Dendritic cell treated with granulocyte-macrophage colony-stimulating factor and Interleukin-4, amounts not matched to agents 40 ng/mL and 50 ng/mL, for 4 days (primary cell): ENCODE results near the gene SUPV3L1.
"Not testable (repeated sequence)": the region's sequence is repeated elsewhere in the genome, so short reads cannot be mapped to it uniquely, and the experiment has no call there.

ENCODE experiments used
- H3K27ac Mint-ChIP-seq: one replicate; pipeline ENCODE4 v1.8.0; 2022; ENCODE audit warnings: mild to moderate bottlenecking, mixed read lengths
- H3K27me3 Mint-ChIP-seq: one replicate; pipeline ENCODE4 v1.8.0; 2022; ENCODE audit warnings: mild to moderate bottlenecking, mixed read lengths
- H3K36me3 Mint-ChIP-seq: one replicate; pipeline ENCODE4 v1.8.0; 2022; ENCODE audit warnings: low read depth, mixed read lengths
- H3K4me1 Mint-ChIP-seq: one replicate; pipeline ENCODE4 v1.8.0; 2022; ENCODE audit warnings: low read depth, mixed read lengths
- H3K4me3 Mint-ChIP-seq: one replicate; pipeline ENCODE4 v1.8.0; 2022; ENCODE audit warnings: mild to moderate bottlenecking, moderate library complexity, mixed read lengths
- H3K9me3 Mint-ChIP-seq: one replicate; pipeline ENCODE4 v1.8.0; 2022; ENCODE audit warnings: mixed read lengths
- intact Hi-C: fragments of 100-400 bp; cut with micrococcal nuclease; formaldehyde crosslinking; loops from one replicate; pipeline ENCODE4 v1.15.0; 2022

Gene SUPV3L1

DNA sequence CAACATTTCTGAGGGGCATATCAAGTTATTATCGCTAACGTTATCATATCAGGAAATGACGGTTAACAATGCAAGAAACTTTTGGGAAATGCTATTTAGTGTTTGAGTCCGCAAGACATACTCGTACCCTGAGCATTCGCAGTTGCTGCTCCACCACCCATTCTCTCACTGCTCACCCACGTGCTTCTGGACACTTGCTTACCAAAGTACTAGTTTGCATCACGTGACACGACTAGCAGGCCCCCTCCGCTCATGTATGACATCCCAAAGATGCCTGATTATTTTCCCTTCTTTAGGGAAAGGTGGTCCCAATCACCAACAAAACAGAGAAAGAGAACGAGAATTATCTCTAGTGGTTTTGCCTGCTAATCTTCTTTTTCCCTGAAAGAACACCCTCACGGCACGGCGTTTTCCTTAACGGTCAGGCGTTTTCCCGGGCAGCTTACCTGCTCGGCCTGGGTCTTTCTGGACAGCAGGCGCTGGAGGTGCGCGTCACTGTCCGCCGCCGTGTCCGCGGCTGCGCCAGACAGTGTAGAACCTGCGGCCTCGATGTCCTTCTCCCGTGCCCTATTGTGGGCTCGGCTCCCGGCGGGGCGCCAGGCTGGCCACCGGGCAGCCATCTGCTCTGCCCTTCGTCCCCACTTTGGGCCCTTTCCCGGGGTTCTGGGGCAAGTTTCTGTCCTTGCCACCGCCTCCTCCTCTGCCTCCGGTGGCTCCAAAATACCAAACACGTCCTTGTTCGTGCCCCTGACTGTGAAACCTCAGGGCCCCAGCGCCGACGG is at the start of gene SUPV3L1:
SUPV3L1 (plus strand) TSS at position 492 of the 782 bp plus-strand sequence; CDS start at position 550, 58 bp downstream.
- H3K36me3 Mint-ChIP-seq: peaks cover 31% of the 10 kb centered on the region
- peak within 1 kb of the TSS; percentile 99 for H3K27ac Mint-ChIP-seq
- H3K9me3 Mint-ChIP-seq: no peaks in the 10 kb centered on the region
- peaks cover 25% of the 10 kb centered on the region for H3K4me1 Mint-ChIP-seq
- peak within 1 kb of the TSS; percentile 95 for H3K4me3 Mint-ChIP-seq
- intact Hi-C loops: loop anchor here (1.0 to 5.0 kb wide), 2 partner anchors 57 to 193 kb away; partner anchors contain the start of gene KIFBP
- H3K27me3 Mint-ChIP-seq: no peaks in the 10 kb centered on the region

- peaks cover 27% of the 10 kb centered on the region for H3K36me3 Mint-ChIP-seq
- H3K4me3 Mint-ChIP-seq: no peak overlapping the region
- peaks cover 39% of the 10 kb centered on the region for H3K4me1 Mint-ChIP-seq
- H3K27me3 Mint-ChIP-seq: no peaks in the 10 kb centered on the region
- no peaks in the 10 kb centered on the region for H3K9me3 Mint-ChIP-seq
- intact Hi-C loops: no loop called here
- peak overlapping the region; percentile 55 for H3K27ac Mint-ChIP-seq
These were observed 49.8 kb upstream of the SUPV3L1 start for GRCh38 chr10:69130251-69130650.

DNA sequence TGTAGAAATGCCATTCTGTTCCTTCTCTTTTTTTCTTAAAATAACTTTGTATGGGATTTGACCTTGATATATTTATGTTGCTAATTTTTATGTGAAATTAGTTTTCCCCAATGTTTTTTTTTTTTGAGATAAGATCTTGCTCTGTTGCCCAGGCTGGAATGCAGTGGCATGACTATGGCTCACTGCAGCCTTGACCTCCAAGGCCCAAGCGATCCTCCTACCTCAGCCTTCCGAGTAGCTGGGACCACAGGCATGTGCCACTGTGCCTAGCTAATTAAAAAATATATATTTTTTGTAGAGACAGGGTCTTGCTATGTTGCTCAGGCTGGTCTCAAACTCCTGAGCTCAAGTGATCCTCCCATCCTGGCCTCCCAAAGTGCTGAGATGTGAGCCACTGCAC is 40.1 kb upstream of the SUPV3L1 start:
- intact Hi-C loops: loop anchor here (10.0 kb wide), 1 partner anchor 55 kb away; no protein-coding TSS in a partner anchor
- Mint-ChIP-seq H3K9me3 (no peaks in the 10 kb centered on the region), H3K27ac (no peak overlapping the region), H3K4me3 (no peak overlapping the region), H3K4me1 (no peaks in the 10 kb centered on the region), H3K27me3 (no peaks in the 10 kb centered on the region), H3K36me3 (peaks cover 69% of the 10 kb centered on the region)

DNA sequence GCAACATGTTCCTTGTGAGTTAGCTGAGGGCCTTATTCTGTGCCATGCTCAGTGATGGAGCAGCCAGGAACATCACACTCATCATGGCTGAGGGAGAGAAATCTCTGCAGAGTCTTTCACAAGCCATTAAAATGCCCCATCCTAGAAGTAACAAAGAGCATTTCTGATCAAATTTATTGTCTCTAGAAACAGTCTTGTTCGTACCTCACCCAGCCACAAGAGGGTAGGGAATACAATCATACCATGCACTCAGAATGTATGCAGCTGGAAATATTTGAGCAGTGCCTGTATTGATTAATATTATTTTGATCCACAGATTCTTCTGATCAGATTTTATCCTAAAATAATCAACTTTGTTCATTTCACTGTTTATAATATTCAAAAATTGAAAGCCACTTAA is 38.7 kb upstream of the SUPV3L1 start:
- no peak overlapping the region for H3K4me3 Mint-ChIP-seq
- peaks cover 69% of the 10 kb centered on the region for H3K36me3 Mint-ChIP-seq
- H3K27ac Mint-ChIP-seq: no peak overlapping the region
- intact Hi-C loops: loop anchor here (10.0 kb wide), 1 partner anchor 53 kb away; no protein-coding TSS in a partner anchor
- H3K9me3 Mint-ChIP-seq: no peaks in the 10 kb centered on the region
- peaks cover 6% of the 10 kb centered on the region for H3K4me1 Mint-ChIP-seq
- H3K27me3 Mint-ChIP-seq: no peaks in the 10 kb centered on the region

- not testable (repeated sequence) for H3K4me3 Mint-ChIP-seq, H3K27me3 Mint-ChIP-seq, H3K9me3 Mint-ChIP-seq, H3K27ac Mint-ChIP-seq
- H3K4me1 Mint-ChIP-seq: peaks cover 11% of the 10 kb centered on the region
- intact Hi-C loops: loop anchor here (10.0 kb wide), 1 partner anchor 53 kb away; no protein-coding TSS in a partner anchor
- peaks cover 66% of the 10 kb centered on the region for H3K36me3 Mint-ChIP-seq
These were observed 38.0 kb upstream of the SUPV3L1 start for GRCh38 chr10:69142074-69142473.

GRCh38 chr10:69142983-69143382 is 37.1 kb upstream of the SUPV3L1 start:
- intact Hi-C loops: loop anchor here (10.0 kb wide), 1 partner anchor 52 kb away; no protein-coding TSS in a partner anchor
- Mint-ChIP-seq H3K4me1 (peaks cover 11% of the 10 kb centered on the region), H3K9me3 (no peaks in the 10 kb centered on the region), H3K27me3 (no peaks in the 10 kb centered on the region), H3K36me3 (peaks cover 57% of the 10 kb centered on the region), H3K27ac (no peak overlapping the region), H3K4me3 (no peak overlapping the region)

DNA sequence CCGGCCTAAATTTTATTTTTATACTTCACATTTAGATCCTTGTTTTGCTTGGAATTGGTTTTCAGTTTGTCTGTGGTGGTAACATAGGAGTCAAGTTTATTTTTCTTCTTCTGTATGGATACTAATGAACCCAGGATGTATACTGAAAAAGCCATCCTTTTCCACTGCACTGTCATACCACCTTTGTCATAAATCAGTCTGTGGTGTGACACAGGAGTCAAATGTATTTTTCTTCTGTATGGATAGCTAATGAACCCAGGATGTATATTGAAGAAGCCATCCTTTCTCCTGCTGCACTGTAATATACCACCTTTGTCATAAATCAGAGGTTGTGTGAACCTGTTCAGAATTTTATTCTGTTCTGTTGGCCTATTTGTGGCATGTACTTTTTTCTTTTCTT is 34.7 kb upstream of the SUPV3L1 start:
- Mint-ChIP-seq H3K27me3 (no peaks in the 10 kb centered on the region), H3K9me3 (no peaks in the 10 kb centered on the region), H3K4me1 (peaks cover 18% of the 10 kb centered on the region), H3K4me3 (no peak overlapping the region), H3K27ac (no peak overlapping the region), H3K36me3 (peaks cover 45% of the 10 kb centered on the region)
- intact Hi-C loops: loop anchor here (10.0 kb wide), 1 partner anchor 49 kb away; no protein-coding TSS in a partner anchor

- Mint-ChIP-seq H3K36me3 (peaks cover 48% of the 10 kb centered on the region), H3K4me1 (peaks cover 18% of the 10 kb centered on the region), H3K4me3 (no peak overlapping the region), H3K27me3 (no peaks in the 10 kb centered on the region), H3K9me3 (no peaks in the 10 kb centered on the region), H3K27ac (no peak overlapping the region)
- intact Hi-C loops: loop anchor here (10.0 kb wide), 1 partner anchor 49 kb away; no protein-coding TSS in a partner anchor
These were observed 34.2 kb upstream of the SUPV3L1 start for GRCh38 chr10:69145864-69146263.

- no peaks in the 10 kb centered on the region for H3K9me3 Mint-ChIP-seq
- no peak overlapping the region for H3K4me3 Mint-ChIP-seq
- intact Hi-C loops: loop anchor here (10.0 kb wide), 1 partner anchor 48 kb away; no protein-coding TSS in a partner anchor
- H3K4me1 Mint-ChIP-seq: peaks cover 18% of the 10 kb centered on the region
- no peaks in the 10 kb centered on the region for H3K27me3 Mint-ChIP-seq
- H3K36me3 Mint-ChIP-seq: peaks cover 46% of the 10 kb centered on the region
- peak overlapping the region; percentile 40 for H3K27ac Mint-ChIP-seq
These were observed 33.3 kb upstream of the SUPV3L1 start for GRCh38 chr10:69146759-69147158.

DNA sequence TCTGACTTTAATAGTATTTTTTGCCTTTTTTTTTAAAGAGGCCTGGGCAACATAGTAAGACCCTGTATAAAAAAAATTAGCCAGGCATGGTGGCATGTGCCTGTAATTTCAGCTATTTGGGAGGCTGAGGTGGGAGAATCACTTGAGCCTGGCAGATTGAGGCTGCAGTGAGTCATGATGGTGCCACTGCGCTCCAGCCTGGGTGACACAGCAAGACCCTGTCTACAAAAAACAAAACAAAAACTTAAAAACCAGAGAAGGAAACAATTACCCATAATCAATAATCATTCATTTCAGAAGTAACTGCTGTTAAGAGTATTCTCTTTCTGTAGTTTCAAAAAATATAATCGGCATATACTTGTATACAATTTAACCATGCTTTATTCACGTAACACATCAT is 28.1 kb upstream of the SUPV3L1 start:
- peaks cover 29% of the 10 kb centered on the region for H3K36me3 Mint-ChIP-seq
- no peak overlapping the region for H3K27ac Mint-ChIP-seq

DNA sequence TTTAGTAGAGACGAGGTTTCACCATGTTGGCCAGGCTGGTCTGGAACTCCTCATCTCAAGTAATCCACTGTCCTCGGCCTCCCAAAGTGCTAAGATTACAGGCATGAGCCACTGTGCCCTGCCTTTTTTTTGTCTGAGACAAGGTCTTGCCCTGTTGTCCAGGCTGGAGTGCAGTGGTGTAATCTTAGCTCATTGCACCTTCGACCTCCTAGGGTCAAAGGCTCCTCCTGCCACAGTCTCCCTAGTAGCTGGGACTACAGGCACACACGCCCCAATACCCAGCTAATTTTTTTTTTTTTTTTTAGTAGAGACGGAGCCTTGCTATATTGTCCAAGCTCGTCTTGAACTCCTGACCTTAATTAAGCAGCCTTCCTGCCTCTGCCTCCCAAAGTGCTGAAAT is 26.8 kb upstream of the SUPV3L1 start:
- H3K4me1 Mint-ChIP-seq: peaks cover 6% of the 10 kb centered on the region
- peak overlapping the region; percentile 43 for H3K27ac Mint-ChIP-seq
- peaks cover 41% of the 10 kb centered on the region for H3K36me3 Mint-ChIP-seq
- H3K4me3 Mint-ChIP-seq: no peak overlapping the region
- no peaks in the 10 kb centered on the region for H3K27me3 Mint-ChIP-seq
- H3K9me3 Mint-ChIP-seq: no peaks in the 10 kb centered on the region
- intact Hi-C loops: no loop called here

More for the DNA sequence above, 28.1 kb upstream of the SUPV3L1 start:
- intact Hi-C loops: no loop called here
- no peak overlapping the region for H3K4me3 Mint-ChIP-seq
- H3K4me1 Mint-ChIP-seq: peaks cover 6% of the 10 kb centered on the region
- H3K9me3 Mint-ChIP-seq: no peaks in the 10 kb centered on the region
- H3K27me3 Mint-ChIP-seq: no peaks in the 10 kb centered on the region

GRCh38 chr10:69160809-69161241 is 19.2 kb upstream of the SUPV3L1 start:
- H3K4me3 Mint-ChIP-seq: no peak overlapping the region
- H3K27ac Mint-ChIP-seq: no peak overlapping the region
- no peaks in the 10 kb centered on the region for H3K9me3 Mint-ChIP-seq
- H3K27me3 Mint-ChIP-seq: no peaks in the 10 kb centered on the region
- no peaks in the 10 kb centered on the region for H3K4me1 Mint-ChIP-seq
- H3K36me3 Mint-ChIP-seq: peaks cover 89% of the 10 kb centered on the region
- intact Hi-C loops: no loop called here

- no peaks in the 10 kb centered on the region for H3K9me3 Mint-ChIP-seq
- H3K4me3 Mint-ChIP-seq: no peak overlapping the region
- H3K4me1 Mint-ChIP-seq: no peaks in the 10 kb centered on the region
- no peak overlapping the region for H3K27ac Mint-ChIP-seq
- H3K36me3 Mint-ChIP-seq: peaks cover 94% of the 10 kb centered on the region
- intact Hi-C loops: no loop called here
- no peaks in the 10 kb centered on the region for H3K27me3 Mint-ChIP-seq
These were observed 11.5 kb upstream of the SUPV3L1 start for GRCh38 chr10:69168493-69168892.

DNA sequence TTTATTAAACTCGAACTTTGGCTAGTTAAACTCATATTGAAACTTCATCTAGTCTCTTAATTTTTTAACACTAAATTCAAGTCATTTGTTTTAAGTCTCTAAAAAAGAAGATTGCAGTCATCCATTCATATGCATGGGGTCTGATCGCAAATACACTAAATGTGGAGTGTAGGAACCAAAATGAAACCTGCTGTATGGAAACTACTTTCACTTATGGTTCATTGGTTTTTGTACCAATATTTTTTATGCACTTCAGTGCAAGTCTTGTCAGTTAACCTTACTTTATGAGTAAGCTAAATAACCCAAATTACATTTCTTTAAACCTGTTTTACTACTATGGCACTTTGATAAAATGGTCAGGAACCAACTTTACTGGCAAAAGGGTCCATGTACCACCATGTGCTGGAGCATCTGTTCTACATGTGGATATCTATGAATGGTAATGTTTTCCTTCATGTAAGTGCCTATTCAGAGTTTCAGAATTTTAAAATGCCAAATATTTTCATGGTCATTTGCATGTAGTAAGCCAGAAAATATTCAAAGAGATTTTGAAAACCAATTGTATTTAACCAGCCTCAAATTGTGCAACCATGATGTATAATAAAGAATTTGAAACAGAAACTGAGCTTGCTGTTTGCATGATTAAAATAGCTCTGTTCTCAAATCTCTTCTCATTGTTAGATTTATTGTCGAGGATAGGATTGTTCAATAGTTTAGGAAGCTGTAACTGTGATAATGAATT is 7.6 kb upstream of the SUPV3L1 start:
- Mint-ChIP-seq H3K36me3 (peaks cover 62% of the 10 kb centered on the region), H3K4me3 (no peak overlapping the region), H3K4me1 (no peaks in the 10 kb centered on the region), H3K9me3 (no peaks in the 10 kb centered on the region), H3K27ac (no peak overlapping the region), H3K27me3 (no peaks in the 10 kb centered on the region)
- intact Hi-C loops: no loop called here
